HG03045 (cell line): ENCODE data around the gene MAP1LC3A.

Source experiments
- ATAC-seq: cut with Tn5 transposase; IDR thresholded peaks from one replicate; pipeline ENCODE4 v1.9.1; 2021; ENCODE audit warnings: mild to moderate bottlenecking, moderate library complexity; ENCODE audit not compliant: unreplicated experiment

Gene MAP1LC3A

DNA sequence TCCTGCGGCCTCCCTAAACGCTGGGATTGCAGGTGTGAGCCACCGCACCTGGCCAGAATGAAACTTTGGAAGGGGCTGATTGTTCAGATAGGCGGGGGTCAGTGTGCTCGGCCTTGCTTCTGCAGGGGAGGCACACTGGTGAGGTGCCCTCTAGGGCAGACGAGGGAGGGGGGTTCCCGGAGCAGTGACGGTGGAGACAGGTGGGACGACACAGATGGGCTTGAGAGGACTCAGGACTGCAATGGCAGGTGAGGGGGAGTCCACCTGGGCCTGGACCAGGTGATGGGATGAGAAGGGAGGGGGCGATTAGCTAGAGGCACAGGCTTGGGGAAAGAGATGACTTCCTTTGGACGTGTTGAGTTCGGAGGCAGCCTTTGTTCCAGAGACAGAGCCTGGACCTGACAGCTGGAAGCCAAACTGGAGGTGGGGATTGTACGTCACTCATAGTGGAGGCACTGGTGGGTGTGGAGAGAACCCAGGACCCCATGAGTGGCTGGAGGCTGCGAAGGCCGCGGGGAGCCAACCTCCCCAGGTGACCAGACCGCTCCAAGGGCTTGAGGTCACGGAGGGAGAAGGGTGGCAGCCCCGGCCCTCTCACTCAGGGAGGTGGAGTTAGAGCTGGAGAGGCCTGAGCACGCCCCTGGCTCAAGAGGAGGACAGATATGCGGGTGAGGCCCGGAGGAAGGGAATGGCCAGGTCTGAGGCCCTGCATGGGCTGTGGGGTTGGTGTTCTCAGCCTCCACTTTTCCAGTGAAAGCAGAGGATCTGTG is 10.5 kb upstream of the MAP1LC3A start:
- ATAC-seq: no peak

DNA sequence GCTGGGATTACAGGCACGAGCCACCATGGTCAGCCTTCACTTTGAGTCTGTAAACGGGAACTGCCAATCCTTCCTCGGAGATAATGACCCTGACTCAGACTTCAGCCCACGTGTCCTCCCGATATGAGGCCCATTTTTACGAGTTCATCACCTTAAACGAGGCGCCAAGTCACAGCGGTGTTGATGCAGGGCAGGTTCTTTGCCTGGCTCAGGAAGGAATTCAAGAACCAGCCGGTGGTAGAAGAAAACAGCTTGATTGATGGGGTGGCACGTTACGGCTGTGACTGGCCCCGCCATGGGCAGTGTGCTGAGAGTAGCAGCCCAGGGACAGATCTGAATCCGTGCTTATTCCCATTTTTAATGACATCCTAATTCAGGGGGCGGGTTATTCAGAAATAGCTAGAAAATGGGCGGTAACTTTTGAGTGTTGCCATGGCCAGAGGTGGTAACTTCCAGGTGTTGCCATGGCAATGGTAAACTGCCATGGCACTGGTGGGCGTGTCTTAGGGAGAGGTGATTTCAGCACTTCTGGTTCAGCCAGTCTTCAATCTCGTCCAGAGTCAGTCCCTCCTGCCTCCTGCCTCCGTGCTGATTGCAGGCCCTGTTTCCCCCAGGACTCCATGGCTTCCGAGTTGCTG is 9.1 kb upstream of the MAP1LC3A start:
- ATAC-seq: no peak

DNA sequence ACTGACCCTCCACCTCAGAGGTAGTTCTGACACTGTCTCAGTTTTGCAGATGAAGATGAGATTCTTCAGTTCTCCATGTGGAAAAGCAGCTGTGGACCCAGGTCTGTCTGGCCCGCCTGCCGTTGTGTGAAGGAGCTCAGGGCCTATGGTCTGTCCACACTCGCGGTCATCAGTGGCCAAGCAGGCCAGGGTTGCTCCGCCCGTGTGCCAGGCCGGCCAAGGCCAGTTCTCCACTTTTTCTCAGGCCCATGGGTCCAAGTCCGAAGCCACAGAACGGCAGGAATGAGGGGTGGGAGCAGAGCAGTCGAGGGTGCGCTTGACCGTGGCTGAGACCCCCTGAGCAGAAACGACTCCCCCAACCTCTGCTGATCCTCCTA is 8.6 kb upstream of the MAP1LC3A start:
- ATAC-seq: no peak

DNA sequence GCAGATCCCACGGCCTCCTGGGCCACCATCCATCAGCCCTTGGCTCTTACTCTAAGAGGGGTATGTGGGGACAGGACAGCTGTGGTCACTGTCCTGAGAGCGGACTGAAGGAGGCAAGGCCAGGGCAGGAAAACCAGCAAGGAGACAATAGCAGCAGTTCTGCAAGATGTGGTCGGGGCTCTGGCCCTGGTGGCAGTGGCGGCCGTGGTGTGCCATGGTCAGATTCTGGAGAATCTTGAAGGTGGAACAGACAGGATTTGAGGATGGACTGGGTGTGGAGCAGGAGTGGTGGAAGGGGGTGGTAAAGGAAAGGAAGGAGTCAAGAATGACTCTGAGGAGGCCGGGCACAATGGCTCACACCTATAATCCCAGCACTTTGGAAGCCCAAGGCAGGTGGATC is 5.9 kb upstream of the MAP1LC3A start:
- ATAC-seq: no peak

DNA sequence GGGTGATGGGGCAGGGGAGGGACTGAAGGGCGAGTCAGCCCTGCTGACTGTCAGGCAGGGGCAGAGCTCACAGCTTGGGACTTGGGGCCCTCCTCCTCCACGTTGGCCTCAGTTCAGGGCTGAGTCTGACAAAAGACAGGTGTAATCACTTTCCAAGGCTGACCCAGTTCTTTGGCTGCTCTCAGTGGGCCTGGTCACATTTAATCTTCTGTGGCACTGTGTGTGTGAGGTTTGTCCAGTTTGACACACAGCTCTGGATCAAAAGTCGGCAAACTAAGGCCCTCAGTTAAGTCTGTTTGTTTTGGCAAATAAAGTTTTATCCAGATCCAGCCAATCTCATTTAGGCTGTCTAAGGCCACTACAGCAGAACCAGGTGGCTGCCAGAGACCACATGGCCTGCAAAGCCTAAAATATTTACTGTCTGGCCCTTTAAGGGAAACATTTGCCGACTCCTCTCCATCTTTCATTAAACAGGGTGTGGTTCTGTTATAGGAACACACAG is 5.1 kb upstream of the MAP1LC3A start:
- no peak for ATAC-seq

DNA sequence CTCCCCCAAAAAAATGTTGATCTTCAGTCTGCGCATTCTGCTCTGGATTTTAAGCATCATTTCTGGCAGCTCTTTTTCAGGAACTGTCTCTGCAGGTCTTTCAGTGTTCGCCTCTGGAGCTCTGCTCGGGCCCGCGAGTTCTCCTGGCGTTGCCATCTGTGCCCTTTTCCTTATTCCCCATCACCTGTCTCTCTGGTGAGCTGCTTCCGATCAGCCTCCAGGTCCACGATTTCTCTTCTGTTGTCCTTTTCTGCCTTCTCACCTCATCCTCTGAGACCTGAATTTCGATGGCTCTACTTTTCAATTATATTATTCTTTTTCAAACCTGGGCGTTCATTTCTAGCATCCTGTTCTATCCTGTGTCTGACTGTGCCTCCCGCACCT is 590 bp upstream of the MAP1LC3A start:
- no peak for ATAC-seq

DNA sequence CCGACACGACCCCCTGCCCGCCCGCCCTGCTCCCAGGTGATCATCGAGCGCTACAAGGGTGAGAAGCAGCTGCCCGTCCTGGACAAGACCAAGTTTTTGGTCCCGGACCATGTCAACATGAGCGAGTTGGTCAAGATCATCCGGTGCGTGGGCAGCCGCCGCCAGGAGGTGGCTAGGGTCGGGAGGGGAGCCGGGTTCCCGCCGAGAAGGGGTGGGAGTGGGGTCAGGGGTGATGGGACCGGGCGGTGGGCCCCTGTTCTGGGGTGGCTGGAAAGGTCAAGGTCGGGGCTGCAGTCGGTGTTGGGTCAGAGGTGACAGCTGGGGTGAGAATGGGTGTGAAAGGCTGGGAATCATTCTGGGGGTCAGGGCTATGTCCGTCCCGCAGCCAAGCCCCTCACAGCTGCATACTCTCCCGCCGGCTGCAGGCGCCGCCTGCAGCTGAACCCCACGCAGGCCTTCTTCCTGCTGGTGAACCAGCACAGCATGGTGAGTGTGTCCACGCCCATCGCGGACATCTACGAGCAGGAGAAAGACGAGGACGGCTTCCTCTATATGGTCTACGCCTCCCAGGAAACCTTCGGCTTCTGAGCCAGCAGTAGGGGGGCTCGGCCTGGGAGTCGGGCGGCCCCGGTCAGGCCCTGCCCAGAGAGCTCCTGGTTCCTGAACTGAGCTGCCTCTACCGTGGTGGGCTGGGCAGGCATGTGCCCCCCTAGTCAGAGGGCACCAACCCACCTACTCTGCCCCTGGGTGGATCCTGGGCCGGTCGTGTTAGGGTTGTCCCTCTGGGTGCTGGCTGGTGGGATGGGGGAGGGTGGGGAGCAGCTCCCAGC is 1.0 kb downstream of the MAP1LC3A start:
- ATAC-seq: no peak

DNA sequence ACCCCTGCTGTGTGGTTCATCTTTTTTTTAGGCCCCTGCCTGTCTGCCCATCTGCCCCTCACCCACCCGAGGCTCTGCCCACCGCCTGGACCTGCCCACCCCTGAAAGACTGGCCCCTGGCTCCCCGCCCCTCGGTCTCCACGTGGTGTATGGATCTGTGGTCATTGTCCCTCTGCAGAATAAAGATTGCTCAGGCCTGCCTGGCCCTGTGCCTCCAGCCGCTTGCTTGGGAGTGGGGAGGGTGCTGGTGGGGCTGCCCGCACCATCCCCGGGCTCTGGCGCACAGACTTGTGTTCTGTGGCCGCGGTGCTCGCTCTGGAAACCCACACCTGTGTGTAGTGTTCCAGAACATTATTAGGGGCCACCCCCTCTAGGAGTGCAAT is 1.6 kb downstream of the MAP1LC3A start:
- ATAC-seq: no peak

DNA sequence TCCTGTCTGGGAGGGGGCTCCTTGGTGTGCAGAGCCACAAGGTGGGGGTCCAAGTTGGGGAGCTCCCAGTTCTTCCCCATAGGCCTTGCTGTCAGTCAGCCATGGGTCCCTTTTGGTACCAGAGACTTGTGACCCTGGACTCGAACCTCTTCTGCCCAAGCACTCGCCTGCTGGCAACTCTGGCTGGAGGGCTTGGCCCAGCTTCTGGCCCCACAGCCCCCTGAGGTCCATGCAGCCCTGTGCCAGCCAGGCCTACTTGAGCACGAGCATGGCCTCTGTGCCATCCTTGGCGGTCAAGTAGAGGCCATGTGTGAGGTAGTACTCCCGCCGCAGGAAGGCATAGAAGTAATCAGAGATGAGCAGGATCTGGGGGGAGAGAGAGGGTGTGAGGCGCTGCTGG is 2.1 kb downstream of the MAP1LC3A start:
- no peak for ATAC-seq

DNA sequence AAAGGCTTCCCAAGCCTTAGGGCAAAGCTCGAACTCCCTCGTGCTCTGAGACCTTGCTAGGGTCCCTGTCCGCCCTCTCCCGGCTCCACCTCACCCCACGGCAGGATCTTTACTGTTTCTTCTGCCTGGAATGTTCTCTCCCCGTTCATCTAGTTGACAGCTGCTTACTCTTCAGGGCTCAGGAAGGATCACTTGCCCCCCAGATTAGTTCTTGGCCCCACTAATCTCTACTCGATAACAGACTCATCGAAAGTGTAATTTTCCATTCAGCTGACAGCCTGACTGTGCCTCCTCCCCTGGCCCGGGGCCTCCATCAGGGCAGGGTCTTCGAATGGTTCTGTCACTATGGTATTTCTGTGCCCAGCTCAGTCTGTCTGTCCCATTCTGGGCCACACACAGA is 3.1 kb downstream of the MAP1LC3A start:
- ATAC-seq: no peak

DNA sequence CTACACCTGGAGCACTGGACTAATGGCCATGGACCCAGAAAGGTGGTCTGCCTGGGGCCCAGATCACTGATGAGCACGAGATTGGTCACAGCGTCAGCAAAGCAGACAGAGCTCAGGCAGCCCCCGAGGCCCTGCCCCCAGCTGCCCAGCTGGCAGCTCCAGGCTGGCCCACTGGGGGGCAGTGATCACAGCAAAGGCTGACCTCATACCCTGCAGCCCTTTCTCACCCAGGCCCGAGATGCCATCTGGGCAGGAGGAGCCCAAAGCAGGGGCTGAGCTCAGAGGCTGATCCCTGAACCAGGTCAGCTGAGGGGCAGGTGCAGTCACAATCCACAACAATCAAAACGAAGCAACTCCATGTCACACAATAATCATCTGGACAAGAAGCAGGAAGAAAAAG is 4.1 kb downstream of the MAP1LC3A start:
- no peak for ATAC-seq

DNA sequence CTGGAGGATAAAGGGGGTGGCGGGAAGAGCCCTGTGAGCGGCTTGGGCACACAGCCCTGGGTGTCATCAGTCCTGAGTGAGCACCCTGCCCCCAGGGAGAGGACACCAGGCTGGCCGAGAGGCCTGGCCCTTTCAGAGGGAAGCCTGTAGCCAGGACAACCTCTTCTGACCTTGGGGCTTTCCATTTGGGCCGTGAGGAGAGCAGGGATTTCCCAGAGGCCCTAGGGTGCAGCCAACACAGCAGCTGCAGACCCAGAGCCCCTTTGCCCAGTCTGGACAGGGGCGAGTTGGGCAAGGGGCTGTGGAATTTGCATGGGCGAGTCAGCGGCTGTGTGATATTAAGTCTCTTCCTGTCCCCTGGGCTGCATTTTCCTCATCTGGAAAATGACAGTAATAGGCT is 6.3 kb downstream of the MAP1LC3A start:
- no peak for ATAC-seq

DNA sequence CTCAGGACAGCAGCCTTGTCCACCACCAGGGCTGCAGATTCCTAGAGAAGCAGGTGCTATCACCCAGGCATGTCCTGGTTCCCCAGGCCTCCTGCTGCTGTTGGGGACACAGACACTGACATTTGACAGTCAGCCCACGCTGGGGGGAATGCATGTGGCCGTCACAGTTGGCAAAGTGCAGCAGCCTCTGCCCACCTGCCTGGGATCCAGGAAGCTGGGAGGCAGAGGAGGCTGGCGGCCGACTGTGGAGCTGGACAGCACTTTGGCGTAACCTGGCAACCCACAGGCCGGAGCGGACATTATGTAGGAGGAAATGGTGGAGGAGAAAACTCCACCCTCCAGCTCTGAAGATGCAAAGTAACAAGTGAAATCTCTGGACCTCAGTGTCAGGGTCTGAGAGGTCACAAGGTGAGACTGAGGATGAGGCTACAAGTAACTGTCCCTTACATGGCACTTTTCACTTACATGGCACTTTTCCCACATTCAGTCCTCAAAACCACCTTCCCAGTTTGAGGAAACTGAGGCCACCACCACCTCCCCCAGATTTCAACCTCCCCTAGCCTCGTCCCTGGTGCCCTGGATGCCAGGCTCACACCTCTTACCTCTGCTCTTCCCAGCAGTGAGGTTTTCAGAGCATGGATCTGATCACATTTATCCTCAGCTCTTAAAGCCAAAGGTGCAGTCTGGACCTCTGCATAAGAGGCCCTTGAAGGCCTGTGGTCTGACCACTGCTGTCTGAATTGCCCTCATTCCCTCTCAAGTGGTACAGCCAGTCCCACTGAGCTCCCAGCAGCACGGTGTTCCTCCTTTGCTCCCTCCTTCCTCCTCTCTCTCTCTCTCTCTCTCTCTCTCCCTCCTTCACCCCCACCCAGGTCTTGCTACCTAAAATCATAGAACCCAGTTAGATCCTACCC is 8.7 kb downstream of the MAP1LC3A start:
- ATAC-seq: no peak

DNA sequence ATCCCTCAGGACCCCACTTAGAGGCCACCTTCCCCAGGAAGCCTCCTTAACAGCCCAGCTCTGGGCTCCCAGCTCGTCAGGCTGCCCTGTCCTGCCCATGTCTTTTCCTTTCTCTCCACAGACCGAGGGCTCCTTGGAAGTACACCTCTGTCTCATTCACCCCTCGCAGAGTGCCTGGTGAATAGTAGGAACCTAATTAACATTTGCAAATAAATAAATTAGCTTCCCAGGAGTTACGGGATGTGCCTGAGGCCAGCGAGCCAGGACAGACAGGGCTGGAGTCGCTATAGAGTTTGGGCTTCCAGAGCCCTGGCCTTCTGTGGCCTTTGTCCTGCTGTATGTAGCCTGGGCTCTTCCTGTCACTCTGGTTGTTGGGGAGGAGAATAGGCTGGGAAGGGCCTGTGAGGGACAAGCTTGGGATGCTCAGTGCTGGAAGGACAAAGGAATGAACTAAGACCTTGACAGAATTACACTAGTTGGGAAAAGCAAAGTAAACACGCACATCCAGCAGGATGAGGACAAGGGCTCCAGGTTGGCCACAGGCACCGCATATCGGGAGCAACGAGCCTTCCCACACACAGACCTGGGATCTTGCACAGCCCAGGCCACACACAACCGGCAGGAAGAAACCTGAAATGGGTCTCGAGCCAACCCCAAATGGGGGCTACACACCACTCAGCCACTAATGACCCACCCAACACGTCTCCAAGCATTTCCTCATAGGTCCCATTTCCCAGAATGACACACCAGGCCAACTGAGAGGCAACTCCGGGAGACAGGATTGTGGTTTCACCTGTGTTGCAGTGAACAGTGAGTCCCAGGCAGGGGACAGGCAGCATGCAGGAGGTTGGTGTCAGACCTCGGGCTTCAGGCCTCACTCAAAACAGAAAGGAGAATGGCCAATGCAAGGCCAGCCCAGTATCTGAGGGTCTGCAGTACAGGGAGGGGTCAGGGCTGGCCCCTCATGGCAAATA is 9.7 kb downstream of the MAP1LC3A start:
- ATAC-seq: no peak

DNA sequence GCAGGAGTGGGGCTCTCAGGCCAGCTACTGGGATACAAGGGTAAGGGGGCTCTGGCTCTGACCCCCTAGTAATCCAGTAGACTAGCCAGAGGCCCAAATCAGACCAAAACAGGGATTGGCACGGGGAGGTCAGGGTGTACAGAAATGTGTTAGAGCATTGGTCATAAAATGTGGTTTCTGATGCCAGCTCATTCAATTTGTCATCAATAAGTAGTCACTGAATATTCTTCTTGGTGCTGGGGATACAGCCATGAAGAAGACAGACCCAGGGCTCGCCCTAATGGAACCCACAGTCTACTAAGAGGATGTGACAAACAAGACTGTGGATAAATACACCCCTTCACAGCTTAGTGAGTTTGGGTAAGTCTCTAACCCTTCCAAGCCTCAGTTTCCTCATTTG is 11.1 kb downstream of the MAP1LC3A start:
- ATAC-seq: no peak

DNA sequence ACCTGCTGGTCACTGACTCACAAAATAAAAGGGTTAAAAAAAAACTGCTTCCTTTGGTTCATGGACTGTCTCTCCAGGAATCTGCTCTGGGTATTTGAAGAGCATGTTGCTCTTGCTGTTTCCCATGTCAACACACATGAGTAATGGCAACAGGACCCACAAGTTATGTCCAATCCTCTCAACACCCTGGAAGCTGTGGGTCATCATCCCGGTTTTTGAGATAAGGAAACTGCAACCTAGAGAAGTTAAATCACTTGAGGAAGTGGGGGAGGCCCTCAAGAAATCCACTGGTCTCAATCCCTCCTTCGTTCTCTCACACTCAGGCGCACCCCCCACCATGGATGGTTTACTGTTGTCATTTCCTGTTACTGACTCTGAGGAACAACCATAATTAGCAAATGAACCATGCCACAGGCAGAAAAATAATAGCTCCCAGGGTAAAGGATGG is 12.4 kb downstream of the MAP1LC3A start:
- ATAC-seq: no peak

DNA sequence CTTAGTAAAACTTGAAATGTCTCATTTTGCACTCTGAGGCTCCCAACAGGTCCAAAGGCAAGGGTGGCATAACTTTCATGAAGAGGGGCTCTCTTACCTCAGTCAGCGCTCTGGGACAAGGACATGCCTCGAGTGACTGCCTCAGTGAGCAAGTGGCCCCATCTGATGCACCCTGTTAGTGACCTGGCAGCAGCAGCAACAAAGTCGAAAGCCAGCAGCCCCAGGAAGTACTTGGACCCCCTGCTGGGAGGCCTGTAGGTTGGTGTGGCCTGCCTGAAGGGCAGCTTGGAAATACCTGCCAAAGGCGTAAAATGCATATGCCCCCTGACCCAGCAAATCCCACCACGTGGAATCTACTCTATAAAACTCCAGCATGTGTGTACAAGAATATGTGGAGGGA is 13.2 kb downstream of the MAP1LC3A start:
- no peak for ATAC-seq

DNA sequence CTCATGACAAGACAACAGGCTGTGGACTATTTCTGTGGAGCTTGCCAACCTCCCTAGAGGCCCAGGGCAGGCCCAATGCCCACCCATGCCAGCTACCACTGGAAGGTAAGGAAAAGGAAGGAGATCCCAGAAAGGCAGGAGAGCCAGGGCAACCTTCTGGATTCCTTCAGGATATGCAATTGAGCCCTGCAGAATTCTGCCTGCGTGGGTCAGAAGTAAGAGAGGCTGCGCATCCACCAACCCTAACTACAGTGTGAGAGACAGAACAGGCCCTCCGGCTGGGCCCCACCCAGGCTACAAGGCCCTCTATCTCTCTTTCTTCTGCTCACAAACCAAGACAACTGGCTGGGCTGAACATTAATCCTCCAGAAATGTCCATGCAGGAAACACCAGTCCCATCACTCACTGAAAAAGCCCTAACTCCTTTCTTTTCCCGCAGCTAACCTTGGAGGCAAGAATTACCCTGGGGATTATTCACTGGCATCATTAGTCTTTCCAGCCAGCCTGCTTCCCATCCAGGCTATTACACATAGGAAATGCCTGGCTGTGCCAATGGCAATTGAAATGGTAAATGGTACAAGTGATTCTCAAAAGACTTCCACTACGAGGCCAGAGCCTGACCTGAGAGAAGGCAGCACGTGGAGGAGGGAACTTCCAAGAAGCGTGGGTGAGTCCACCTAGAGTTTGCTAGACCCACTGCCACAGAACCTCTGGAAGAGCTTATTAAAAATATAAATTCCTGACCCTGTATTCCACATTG is 15.2 kb downstream of the MAP1LC3A start:
- ATAC-seq: no peak

DNA sequence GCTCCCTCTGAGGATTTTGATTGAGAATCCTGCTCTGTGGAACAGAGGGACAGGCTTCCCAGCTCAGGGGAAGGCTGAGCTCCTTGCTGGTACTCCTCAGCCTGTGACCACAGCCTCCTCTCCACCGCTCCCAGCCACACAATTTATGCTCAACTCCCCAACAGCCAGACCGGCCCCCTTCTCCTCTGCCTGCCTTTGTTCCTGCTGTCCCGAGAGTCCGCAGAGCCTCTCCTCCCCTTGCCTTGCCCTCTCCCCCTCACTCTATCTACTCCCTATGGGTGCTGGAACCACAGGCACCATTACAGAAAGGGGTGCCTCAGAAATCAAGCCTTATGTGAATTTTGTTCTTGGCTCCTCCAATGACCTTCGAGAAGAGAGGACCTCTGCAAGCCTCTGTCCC is 15.9 kb downstream of the MAP1LC3A start:
- ATAC-seq: no peak
